Stimulated activated CD4-positive, alpha-beta T cell treated with anti-CD3 and anti-CD28 coated beads, Interleukin-1b, Interleukin-23, amount 100 ng/mL, for 4 hours (primary cell): ENCODE measurements around the gene MOGAT2.
A peak's percentile ranks its signal among the peaks of the same experiment; 100 is the strongest.
"Not testable (repeated sequence)": the region's sequence is repeated elsewhere in the genome, so short reads cannot be mapped to it uniquely, and the experiment has no call there.

ENCODE experiments used
- DNase-seq, 2 donors: peaks; one replicate each; pipeline ENCODE4 v3.0.0-alpha.2; 2020; ENCODE audit warnings: low read depth in 2 of 2

Gene MOGAT2

GRCh38 chr11:75717608-75718418 lies at the start of gene MOGAT2:
MOGAT2 (plus strand) TSS chr11:75717838; CDS start chr11:75717889, 51 bp downstream.
- DNase-seq: no peak

GRCh38 chr11:75668451-75669297 lies 49.0 kb upstream of the MOGAT2 start, which contains the start of gene MAP6:
MAP6 (minus strand) TSS chr11:75669038; CDS start chr11:75668369, 669 bp downstream.
- DNase-seq: peak in 1 of 2 donors; percentile 12

GRCh38 chr11:75673977-75674582 lies 43.6 kb upstream of the MOGAT2 start:
- no peak for DNase-seq

GRCh38 chr11:75677275-75677674 lies 40.4 kb upstream of the MOGAT2 start:
- DNase-seq: no peak

GRCh38 chr11:75677909-75678308 lies 39.7 kb upstream of the MOGAT2 start:
- no peak for DNase-seq

GRCh38 chr11:75678620-75679259 lies 38.9 kb upstream of the MOGAT2 start:
- DNase-seq: no peak

GRCh38 chr11:75679566-75679965 lies 38.1 kb upstream of the MOGAT2 start:
- no peak for DNase-seq

GRCh38 chr11:75683856-75684255 lies 33.8 kb upstream of the MOGAT2 start:
- DNase-seq: not testable (repeated sequence)

GRCh38 chr11:75689863-75690609 lies 27.6 kb upstream of the MOGAT2 start:
- DNase-seq: no peak

GRCh38 chr11:75691804-75692203 lies 25.8 kb upstream of the MOGAT2 start:
- DNase-seq: no peak

GRCh38 chr11:75697906-75698581 lies 19.6 kb upstream of the MOGAT2 start:
- DNase-seq: no peak

GRCh38 chr11:75700940-75701339 lies 16.7 kb upstream of the MOGAT2 start:
- no peak for DNase-seq

- no peak for DNase-seq
Measured at GRCh38 chr11:75703695-75704237, 13.9 kb upstream of the MOGAT2 start.

- DNase-seq: no peak
Measured at GRCh38 chr11:75705541-75705940, 12.1 kb upstream of the MOGAT2 start.

GRCh38 chr11:75706260-75706729 lies 11.3 kb upstream of the MOGAT2 start:
- DNase-seq: peak; percentile 51 to 55

GRCh38 chr11:75714211-75714610 lies 3.4 kb upstream of the MOGAT2 start:
- no peak for DNase-seq

GRCh38 chr11:75715688-75716087 lies 1.9 kb upstream of the MOGAT2 start:
- no peak for DNase-seq

- DNase-seq: no peak
Measured at GRCh38 chr11:75716659-75717058, 979 bp upstream of the MOGAT2 start.

- DNase-seq: no peak
Measured at GRCh38 chr11:75718419-75719339, 1.0 kb downstream of the MOGAT2 start.
